IPS-NIHi7 (cell line): Measurements from ENCODE around the gene PADI6.
A peak's percentile ranks its signal among the peaks of the same experiment; 100 is the strongest.

ENCODE experiments used
- DNase-seq: peaks from one replicate; pipeline ENCODE4 v3.0.0; 2012; ENCODE audit warnings: mixed read lengths; ENCODE audit errors: extremely low spot score

PADI6 gene

DNA sequence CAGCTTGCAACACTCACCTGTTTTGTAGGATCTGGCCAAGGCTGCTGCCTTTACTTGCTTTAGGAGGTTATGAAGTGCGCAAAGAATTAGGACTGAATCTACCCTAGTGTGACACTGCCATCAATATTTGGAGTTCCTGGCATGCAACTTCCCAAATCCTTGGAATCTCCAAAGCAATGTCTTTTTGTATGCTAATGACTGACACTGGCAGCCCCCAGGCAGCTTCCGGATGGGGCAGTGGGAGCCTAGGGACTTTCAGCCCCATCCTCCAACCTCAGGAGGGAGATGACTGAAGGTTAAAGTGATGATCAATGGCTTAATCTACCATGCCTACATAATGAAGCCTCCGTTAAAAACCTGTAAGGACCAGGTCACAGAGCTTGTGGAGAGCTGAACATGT, 62.0 kb downstream of the PADI6 start:
- peak; percentile 57 for DNase-seq

DNA sequence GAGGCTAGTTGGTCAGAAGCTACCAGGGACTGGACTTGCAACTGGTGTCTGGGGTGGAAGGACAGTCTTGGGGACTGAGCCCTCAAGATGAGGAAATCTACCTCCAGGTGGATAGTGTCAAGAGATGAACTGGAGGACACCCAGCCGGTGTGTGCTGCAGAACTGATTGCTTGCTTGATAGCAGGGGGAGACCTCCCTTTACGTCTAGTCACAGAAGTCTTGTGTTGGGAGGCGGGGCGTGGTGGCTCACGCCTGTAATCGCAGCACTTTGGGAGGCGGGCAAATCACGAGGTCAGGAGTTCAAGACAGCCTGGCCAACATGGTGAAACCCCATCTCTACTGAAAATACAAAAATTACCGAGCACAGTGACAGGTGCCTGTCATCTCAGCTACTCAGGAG, 62.6 kb downstream of the PADI6 start:
- no peak for DNase-seq

DNA sequence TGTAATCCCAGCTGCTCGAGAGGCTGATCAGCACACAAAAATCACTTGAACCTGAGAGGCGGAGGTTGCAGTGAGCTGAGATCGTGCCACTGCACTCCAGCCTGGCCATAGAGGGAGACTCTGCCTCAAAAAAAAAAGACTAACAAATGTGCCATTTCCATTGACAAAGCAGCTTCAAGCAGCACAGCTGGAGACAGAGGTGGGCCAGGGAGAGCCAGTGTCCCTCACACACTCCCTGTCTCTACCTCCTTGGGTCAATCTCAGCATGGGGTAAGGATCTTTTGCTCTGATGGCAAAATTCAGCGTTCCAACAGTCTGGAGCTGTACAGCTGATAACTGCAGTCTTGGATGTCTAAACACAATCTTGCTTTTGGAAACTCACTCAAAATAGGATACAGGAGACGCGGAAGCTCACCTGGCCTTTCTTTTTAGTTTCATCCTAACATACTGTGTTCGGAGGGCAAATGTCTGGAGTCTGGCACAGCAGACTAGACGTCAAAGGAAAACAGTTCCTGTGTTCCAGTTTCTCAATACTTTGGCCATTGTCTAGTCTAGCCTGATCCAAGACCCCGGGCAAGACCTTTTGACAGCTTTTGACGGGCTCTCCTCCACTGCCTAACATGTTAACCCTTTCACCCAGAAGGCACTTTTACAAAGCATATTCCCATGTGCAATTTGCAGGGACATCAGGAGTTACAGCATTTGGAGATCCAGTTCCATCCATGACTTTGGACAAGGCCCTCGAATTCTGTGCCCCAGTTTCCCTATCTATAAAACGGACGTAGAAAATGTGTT, 64.6 kb downstream of the PADI6 start:
- DNase-seq: no peak

DNA sequence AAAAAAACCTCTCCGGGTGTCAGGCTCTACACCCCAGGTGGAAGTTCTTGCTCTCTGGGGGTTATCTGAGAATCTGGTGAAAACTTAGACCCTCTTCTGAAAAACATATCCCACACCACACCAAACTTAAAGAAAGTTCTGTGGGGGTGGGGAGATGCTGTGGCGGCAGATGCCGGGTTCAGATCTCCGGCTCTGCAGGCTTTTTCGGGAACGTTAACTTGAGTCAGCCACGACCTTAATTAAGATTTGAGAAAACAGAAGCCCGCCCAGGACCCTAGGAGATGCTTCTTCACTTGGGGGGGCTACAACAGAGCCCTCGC, 65.2 kb downstream of the PADI6 start:
- DNase-seq: no peak

DNA sequence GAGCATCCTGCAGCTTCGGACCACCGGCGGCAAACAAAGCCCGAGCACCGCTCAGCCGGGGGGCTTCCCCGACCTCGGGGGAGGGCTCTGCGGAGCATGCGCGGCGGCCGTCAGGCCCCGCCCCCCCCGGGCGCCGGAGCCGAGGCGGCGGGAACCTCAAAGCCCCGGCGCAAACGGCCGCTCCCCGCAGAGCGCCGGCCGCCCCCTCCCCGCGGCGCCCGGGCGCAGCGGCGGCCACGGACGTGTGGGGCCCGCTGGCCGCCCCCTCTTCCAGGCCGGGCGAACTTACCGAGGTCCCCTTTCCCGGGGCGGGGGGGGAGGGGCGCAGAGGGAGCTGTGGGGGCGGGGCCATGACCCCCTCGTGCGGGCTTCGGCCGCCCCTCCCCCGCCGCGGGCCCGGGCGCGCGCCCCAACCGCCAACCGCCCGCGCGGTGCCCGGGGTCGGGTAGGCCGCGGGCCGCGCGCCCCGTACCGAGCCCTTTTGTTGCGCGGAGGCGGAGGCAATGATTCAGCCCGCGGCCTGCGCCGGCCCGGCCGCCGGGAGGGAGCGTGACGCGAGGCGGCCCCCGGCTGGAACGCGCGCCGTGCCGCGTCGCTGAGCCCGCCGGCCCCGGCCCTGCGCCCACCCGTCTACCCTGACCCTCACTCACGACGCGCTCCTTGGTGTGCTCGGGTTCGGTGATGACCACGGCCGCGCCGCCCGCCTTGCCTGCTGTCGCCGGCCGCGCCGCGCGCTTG, 65.8 kb downstream of the PADI6 start:
- DNase-seq: peak; percentile 87

DNA sequence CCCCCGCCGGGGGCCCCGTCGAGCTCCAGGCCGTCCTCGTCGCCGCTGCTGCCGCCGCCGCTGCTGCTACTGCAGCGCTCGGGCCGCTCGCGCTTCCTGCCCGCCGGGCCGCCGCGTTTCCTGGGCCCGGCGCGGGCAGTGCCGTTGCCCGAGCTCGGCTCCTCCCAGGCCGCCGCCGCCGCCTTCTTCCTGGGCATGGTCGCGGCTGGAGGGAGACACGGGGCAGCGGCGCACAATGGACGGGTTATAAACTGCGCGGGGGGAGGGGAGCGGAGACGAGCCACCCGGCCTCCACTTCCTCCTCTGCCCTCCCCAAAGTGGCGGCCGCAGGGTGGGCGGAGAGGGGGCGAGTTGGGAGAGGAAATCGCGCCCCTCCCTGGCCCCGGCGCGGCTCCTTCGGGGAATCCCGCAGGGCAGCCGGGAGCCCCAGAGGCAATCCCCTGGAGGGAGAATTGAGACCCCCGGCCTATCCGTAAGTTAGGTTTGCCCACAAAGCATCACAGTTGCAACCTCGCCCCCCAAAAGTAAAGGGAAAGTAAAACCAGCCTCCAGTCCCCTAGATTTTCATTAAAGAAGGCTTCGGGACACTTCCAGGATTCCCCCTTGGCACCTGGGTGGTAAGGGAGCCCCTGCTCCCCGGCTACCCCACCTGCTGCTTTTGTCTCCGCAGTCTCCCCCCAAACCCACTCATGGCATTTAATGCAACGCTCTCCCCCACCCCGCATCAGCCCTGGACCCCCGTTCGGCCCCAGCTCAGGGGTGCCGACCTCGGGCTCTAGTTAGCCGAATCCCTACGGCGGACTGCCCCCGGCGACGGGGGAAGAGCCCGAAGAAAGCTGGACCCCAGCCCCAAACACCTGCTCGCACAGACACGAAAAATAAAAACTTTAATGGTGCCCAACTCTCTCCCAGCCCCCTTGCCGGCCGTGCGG, 66.6 kb downstream of the PADI6 start:
- DNase-seq: peak; percentile 60

DNA sequence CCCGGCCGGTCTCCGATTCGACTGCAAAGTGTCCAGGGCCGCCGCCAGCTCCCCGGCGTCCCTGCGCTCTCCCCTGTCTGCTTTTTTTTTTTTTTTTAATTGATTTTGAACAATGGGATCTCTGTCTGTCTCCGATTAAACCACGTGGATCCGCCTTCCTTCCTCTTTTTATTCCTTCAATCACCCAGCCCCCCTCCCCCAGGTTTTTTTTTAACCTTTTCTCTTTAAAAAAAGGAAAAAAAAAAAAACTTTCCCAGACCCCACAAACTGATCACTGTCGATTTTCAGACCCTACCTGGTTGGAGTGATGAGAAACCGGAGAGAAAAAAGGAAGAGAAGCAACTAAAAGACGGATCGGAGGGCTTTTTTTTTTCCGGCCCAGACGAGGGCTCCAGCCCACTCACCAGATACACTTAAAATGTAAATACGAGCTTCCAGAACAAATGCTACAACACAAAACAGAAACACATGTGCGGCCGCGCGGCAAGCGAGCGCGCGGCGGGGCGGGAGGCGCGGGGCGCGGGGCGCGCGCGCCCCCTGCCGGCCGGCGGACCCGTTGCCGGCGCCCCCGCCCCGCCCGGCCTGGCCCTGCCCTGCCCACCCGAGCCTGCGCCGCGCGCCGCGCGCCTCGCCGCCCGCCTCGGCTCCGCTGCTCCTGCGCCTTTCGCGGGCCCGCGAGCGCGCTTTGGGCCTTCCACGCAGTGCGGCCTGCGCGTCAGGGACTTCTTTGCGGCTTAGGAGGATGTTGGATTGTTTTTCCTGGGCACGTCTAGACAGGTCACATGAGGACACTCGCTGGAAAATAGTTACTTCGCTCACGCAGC, 67.5 kb downstream of the PADI6 start, which contains the start of gene RCC2:
Gene RCC2 (minus strand): TSS at position 428 of the 824 bp plus-strand sequence. CDS start 1,163 bp downstream, outside the sequence.
- peak; percentile 82 for DNase-seq

DNA sequence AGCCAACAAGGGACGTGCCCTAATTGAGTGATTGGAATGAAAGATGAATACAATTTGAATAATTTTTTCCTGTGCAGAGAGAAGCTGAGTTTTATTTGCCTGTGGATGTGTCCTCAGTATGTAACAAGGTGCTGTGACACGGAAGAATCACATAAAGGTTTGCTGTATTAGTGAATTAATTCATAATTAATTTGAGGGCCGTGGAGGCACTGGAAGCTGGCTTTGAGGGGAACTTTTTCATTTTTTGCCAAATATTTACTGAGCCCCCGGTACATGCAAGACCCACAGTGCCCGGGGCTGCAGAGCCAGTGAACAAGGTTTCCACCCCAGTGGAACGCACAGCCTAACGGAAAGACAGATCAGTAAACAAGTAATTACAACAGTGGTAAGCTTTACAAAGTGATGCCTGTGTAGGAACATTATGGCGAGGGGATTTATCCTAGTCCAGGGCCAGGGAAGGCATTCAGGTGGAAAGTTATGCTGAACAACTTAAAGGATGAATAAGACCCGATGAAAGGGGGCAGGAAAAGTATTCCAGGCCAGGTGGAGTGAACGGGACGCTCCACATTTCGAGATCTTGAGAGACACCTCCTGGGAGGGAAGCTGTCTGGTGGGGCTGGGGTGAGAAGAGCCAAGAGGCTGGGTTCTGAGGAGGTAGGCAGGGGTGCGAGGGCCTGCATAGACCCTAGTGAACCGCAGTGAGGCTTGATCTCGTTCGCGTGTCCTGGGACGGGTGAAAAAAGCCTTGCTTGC, 68.3 kb downstream of the PADI6 start:
- DNase-seq: peak; percentile 23

DNA sequence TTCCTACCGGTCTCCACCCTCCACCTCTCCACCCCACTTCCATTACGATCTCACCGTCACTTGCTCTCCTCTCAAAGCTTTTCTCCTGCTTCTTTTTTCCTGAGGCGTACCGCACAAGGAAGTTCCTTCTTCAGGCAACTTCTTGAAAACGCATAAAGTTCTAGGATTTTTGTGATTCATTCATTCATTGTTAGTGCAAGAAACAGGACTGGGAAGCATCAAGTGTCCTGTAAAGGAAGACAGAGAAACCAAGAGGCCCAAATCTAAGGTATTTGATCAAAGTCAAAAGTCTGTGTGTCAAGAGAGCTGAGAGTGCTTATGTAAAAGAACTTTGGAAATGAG, 68.8 kb downstream of the PADI6 start:
- DNase-seq: no peak

DNA sequence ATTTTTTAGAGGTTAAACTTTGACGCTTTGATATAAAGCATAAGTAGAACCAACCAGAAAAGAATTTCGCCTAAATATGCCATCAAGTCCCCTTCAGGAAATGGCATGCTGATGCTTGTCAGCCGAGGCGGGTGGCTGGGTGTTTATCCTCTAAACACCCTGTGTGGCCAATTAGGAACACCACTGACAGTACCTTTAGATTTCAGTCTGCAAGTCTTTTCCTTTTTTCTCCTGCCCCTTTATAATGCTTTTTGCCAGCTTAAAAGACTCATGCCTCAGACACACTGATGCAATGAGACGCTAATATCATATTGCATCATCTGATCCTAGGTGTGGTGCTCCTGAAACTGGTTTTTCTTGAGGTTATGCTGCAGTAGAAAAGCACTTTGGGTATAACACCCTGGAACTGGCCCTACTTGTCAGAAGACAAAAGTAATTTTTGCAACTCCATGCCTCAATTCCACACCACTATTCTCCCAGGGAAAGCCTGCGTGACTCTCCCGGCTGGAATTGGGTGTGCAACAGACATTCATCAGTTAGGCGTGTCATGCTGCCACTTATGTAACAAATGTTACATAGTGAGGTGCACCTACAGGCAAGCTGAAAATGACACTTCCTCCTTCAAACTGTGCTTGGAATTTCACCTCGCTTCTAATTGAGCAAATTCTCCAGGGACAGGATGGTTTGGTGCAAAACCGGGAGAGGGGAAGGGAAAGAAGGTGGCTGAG, 69.4 kb downstream of the PADI6 start:
- DNase-seq: peak; percentile 29

DNA sequence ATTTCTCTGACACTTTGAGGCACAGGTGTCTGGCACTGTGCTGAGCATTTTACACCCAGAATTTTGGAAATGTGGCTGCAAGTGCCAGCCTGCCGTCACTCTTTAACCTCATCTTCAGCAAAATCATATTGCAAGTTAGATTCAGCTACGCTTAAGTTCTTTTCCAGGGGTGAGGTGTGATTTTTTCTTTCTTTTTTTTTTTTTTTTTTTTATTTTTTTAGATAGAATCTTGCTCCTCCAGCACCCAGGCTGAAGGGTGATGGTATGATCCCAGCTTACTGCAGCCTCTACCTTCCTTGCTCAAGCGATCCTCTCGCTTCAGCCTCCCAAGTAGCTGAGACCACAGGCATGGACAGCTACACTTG, 70.0 kb downstream of the PADI6 start:
- no peak for DNase-seq

DNA sequence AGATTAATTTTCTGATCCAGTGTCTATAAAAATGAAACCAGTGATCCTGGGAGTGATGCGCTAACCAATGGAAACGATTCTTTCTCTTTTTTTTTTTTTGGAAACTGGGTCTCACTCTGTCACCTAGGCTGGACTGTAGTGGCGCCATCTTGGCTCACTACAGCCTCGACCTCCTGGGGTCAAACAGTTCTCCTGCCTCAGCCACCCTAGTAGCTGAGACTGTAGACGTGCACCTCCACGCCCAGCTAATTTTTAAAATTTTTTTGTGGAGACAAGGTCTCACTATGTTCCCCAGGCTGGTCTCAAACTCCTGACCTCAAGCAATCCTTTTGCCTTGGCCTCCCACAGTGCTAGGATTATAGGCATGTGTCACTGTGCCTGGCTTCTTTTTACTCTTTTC, 70.8 kb downstream of the PADI6 start:
- no peak for DNase-seq

DNA sequence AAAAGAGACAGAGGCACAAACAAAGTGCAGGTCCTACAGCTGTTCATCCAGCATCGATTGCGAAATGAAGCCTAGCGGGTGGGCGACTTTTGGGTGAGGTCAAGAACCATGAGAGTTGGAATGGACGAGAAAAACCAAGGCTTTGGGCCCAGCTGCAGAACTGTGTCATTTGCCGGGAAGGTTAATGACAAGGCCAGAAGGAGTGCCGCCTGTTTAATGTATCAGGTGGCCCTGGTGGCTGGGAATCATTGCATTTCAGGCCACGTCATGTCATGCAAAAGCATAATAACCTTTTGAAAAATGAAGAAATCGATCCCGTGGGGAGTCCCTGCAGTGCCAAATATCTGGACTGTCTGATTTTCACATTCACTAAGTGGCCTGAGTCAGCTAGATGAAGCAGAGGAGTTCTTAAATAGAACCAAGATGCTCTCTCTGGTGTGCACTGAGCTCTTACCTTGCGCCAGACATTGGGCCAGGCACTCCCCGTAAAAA, 75.6 kb downstream of the PADI6 start:
- DNase-seq: no peak
